CD1c-positive myeloid dendritic cell (primary cell): ENCODE measurements around the gene CAMSAP1.
"Not testable (repeated sequence)": the region's sequence is repeated elsewhere in the genome, so short reads cannot be mapped to it uniquely, and the experiment has no call there.

ENCODE experiments used
- DNase-seq: peaks from one replicate; pipeline ENCODE4 v3.0.0-alpha.2; 2016; ENCODE audit errors: extremely low spot score

Gene CAMSAP1

GRCh38 chr9:135901031-135901758 is 6.2 kb downstream of the CAMSAP1 start:
- DNase-seq, result no peak

- DNase-seq, result no peak
Measured at GRCh38 chr9:135898634-135899407, 8.5 kb downstream of the CAMSAP1 start.

DNA sequence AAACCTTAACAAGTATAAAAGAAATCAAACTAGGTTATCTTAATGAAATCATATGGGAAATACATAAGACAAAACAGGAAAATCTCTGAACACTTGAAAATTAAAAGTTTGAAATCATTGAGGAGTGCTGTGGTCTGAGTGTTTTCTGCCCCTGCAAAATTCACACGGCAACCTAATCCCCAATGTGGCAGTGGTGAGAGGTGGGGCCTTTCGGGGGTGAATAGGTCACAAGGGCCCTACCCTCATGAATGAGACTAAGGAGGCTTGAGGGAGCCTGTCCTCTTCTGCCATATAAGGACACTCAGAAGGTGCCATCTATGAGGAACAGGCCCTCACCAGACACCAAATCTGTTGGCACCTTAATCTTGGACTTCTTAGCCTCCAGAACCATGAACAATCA is 10.7 kb downstream of the CAMSAP1 start:
- no peak for DNase-seq

DNA sequence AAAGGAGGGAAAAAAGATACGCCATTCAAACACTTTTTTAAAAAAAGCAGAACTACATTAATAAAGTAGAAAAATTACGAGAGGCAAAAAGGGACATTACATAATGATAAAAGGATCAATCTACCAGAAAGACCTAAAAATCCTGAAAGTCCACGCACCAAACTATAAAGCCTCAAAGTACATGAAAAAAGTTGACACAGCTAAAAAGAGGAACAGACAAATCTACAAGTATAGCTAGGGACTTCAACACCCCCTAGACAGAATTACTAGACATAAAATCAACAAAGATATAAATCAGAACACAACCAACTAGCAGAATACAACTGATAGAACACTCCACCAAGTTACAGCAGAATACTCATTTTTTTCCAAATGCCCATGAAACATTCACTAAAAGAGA is 11.1 kb downstream of the CAMSAP1 start:
- no peak for DNase-seq

DNA sequence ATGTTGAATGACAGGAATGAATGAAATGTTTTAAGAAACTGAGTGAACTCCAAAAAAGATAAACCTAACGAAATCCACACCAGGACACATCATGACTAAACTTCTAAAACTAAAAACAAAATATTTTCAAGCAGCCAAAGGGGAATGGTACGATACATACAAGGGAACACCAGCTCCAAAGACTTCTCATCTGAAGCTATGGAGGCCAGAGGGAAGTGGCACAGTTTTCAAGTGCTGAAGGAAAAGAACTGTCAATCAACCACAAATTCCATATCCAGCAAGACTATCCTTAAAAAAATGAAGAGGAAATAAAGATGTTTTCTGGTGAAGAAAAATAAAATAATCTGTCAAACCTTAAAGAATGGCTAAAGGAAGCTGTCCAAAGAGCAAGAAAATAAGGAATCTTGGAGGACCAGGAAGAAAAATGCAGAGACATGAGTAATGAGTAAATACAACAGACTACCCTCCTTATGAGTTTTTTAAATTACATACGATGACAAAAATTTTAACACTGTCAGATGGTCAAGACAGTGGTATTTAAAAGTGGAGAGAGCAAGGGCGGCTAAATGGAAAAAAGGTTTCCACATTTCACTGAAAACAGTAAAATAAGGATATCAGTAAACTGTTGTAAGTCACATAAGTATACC is 12.0 kb downstream of the CAMSAP1 start:
- no peak for DNase-seq

GRCh38 chr9:135893104-135893503 is 14.2 kb downstream of the CAMSAP1 start:
- DNase-seq, result no peak

DNA sequence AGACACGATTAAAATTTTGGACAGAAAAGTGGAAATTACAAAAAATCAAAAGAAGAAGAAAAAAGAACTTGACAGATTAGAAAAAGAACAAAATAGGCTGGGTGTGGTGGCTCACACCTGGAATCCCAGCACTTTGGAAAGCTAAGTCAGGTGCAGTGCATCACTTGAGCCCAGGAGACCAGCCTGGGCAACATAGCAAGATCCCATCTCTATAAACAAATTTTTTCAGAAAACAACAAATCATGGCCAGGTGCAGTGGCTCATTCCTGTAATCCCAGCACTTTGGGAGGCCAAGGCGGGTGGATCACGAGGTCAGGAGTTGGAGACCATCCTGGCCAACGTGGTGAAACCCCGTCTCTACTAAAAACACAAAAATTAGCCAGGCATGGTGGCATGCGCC is 15.0 kb downstream of the CAMSAP1 start:
- not testable (repeated sequence) for DNase-seq

- DNase-seq, result no peak
Measured at GRCh38 chr9:135891027-135891631, 16.2 kb downstream of the CAMSAP1 start.

DNA sequence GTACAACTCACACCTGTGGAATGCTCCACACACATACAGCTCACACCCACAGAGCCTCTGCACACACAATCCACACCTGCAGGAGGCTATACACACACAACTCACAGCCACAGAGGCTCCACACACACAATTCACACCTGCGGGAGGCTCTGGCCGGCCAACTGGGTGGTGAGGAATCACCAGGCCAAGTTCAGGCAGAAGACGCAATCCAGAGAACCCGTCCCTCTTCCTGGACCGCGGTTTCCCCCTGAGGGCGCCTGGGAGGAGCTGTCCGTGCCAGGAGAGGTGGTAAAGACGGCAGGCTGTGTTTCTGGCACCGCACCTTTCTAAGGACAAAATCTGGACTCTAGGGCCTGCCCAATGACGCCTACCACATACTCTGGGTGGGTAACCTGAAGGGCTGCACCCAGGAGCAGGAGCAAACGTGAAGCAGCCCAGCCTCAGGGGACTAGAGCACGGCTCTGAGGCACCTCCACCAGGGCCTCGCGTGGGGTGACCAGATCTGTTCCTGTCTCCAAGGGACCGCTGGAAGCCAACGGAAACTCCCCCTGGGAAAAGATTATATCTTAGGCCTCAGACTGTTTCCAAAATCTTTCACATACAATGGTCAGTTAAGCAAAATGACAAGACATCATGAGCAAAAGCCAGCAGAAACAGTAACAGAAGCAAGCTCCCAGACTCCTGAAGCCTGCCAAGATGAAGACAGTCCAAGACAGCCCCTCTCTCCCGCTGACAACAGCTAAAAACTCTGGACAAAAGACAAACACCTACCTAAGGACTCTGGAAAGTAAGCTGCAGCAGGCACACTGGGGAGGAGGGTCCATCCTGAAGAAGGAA is 16.9 kb downstream of the CAMSAP1 start:
- DNase-seq, result no peak

- no peak for DNase-seq
Measured at GRCh38 chr9:135889564-135890189, 17.7 kb downstream of the CAMSAP1 start.

- no peak for DNase-seq
Measured at GRCh38 chr9:135888766-135889394, 18.5 kb downstream of the CAMSAP1 start.

- DNase-seq, result no peak
Measured at GRCh38 chr9:135888126-135888765, 19.1 kb downstream of the CAMSAP1 start.

- DNase-seq, result peak; percentile 78
Measured at GRCh38 chr9:135887585-135888050, 19.7 kb downstream of the CAMSAP1 start.

- DNase-seq, result peak; percentile 68
Measured at GRCh38 chr9:135887021-135887507, 20.3 kb downstream of the CAMSAP1 start.

GRCh38 chr9:135886147-135886981 is 21.0 kb downstream of the CAMSAP1 start:
- no peak for DNase-seq

DNA sequence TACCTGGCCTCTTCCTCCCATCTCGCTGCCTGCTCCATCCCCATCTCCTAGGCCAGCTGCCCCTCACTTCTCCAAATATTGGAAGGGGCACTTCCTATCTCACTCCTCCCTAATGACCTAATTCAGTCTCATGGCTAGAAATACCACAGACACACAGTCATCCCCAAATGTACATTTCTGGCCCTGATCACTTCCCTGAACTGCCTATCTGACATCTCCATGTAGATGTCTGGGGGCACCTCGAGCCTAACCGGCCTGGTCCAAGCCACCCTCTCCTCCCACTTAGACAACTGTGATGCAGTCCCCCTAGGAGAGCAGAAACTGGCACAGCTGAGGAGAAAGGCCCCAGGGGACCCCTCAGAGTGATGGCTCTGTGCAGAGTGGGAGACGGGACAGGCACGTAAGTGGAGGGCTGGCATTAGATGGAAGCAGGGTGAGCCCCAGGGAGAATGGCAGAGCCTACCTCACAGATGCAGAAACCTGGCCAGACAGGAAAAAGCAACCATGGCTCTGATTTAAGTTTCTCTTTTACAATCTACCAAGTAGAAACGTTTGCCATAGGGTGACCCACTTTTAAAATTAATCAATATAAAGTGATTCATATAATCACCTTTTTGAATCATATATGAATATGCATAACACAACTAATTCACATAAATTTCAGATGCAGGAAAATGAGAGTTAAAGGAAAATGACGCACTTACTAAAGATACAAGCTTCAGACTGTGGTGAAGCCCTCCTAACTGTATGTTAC is 22.1 kb downstream of the CAMSAP1 start:
- DNase-seq, result peak; percentile 58

DNA sequence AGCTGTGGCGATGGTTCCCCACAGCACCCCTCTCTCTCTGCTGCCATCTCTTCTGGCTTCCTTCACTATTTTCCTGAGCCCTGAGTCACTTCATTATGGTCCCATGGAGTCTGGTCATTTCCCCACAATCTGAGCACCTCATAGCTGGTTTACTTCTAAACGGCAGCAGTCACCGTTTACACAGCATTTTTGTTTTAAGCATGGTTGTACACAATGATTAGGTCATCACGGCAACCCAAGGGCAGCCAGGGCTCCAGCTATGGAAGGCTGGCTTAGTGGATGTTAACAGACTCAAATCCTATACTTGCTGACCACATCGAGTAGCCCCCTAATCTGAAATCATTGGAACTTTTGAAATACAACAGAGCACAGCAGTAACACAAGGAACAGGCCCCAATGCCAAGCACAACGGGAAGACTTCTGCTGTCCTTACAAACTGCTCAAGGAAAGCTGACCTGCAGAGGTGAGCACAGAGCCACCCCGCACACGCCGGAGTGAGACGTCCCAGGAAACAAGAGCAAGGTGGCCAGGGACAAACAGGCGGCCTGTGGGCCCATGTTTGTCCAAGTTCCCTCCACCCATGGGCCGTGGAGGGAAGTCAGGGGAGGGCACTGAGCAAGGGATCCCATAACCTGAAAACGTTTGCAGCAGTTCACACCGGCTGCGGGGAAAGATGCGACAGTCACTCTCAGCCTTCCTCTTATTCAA is 22.9 kb downstream of the CAMSAP1 start:
- no peak for DNase-seq
